SU-DHL-6 (cell line): ENCODE measurements around the gene MZB1.

Source experiments
- H2AFZ ChIP-seq: fragments of 200-600 bp; sonication (generic); 2 replicates; pipeline ENCODE4 v1.6.1; 2014; ENCODE audit warnings: low read depth, mild to moderate bottlenecking, moderate library complexity, mixed read lengths, antibody characterized with exemption, low read length; ENCODE audit not compliant: severe bottlenecking
- H3F3A ChIP-seq: fragments of 200-600 bp; shearing (Covaris generic); 2 replicates; pipeline ENCODE4 v1.6.0; 2016; ENCODE audit warnings: antibody characterized with exemption, mild to moderate bottlenecking; ENCODE audit not compliant: insufficient read depth
- H3K27ac ChIP-seq: fragments of 200-600 bp; sonication (generic); 2 replicates; pipeline ENCODE4 v1.5.1; 2016; ENCODE audit warnings: low read depth, mild to moderate bottlenecking, low read length, moderate library complexity, mixed read lengths
- H3K27me3 ChIP-seq: fragments of 200-600 bp; sonication (generic), shearing (Covaris generic); 2 replicates; pipeline ENCODE4 v1.6.0; 2014; ENCODE audit warnings: mild to moderate bottlenecking, low read length
- H3K36me3 ChIP-seq: fragments of 200-600 bp; sonication (generic); 2 replicates; pipeline ENCODE4 v1.6.1; 2014; ENCODE audit warnings: mild to moderate bottlenecking, low read length, mixed read lengths
- H3K4me2 ChIP-seq: fragments of 300-600, 200-600 bp; shearing (Covaris generic), sonication (generic); 2 replicates; pipeline ENCODE4 v1.6.0; 2014; ENCODE audit warnings: low read length, low read depth, mild to moderate bottlenecking; ENCODE audit not compliant: poor library complexity, severe bottlenecking
- H3K4me3 ChIP-seq: fragments of 200-600 bp; sonication (generic); 2 replicates; pipeline ENCODE4 v1.5.1; 2014; ENCODE audit warnings: antibody characterized with exemption, low read length, mild to moderate bottlenecking, mixed read lengths; ENCODE audit not compliant: insufficient read depth, poor library complexity, severe bottlenecking
- H3K79me2 ChIP-seq: fragments of 200-600 bp; sonication (generic); 2 replicates; pipeline ENCODE4 v1.6.1; 2014; ENCODE audit warnings: mild to moderate bottlenecking, low read length, moderate library complexity; ENCODE audit not compliant: insufficient read depth
- H3K9ac ChIP-seq: fragments of 200-600 bp; sonication (generic); 2 replicates; pipeline ENCODE4 v1.7.0; 2014; ENCODE audit warnings: mild to moderate bottlenecking, low read length
- H3K9me2 ChIP-seq: fragments of 200-600 bp; sonication (generic); replicated peaks from 2 replicates; pipeline ENCODE4 v1.6.1; 2014; ENCODE audit warnings: low read length; ENCODE audit not compliant: insufficient read depth
- H3K9me3 ChIP-seq: fragments of 200-600 bp; sonication (generic); 2 replicates; pipeline ENCODE4 v1.6.1; 2014; ENCODE audit warnings: low read length, mixed read lengths; ENCODE audit not compliant: insufficient read depth
- H4K20me1 ChIP-seq: fragments of 200-600 bp; sonication (generic); 2 replicates; pipeline ENCODE4 v1.6.1; 2014; ENCODE audit warnings: low read depth, mild to moderate bottlenecking, antibody characterized with exemption, low read length, moderate library complexity, mixed read lengths
- CTCF ChIP-seq: fragments of 200-600 bp; sonication (generic); IDR thresholded peaks from one replicate; pipeline ENCODE4 v1.5.1; 2017; ENCODE audit warnings: antibody characterized with exemption, mild to moderate bottlenecking, low read length, moderate library complexity; ENCODE audit not compliant: insufficient read depth, poor library complexity, severe bottlenecking
- EZH2phosphoT487 ChIP-seq: fragments of 200-600 bp; sonication (generic), shearing (Covaris generic); conservative IDR thresholded peaks from 2 replicates; pipeline ENCODE4 v1.6.1; 2018; ENCODE audit warnings: mild to moderate bottlenecking, antibody characterized with exemption, low read length, moderate library complexity, mixed read lengths

MZB1 gene

GRCh38 chr5:139426203-139426885, 36.6 kb upstream of the MZB1 start:
- H3K4me2 ChIP-seq: no peak overlapping the region
- H3F3A ChIP-seq: no peaks in the 10 kb centered on the region
- no peak overlapping the region for H3K9ac ChIP-seq
- H2AFZ ChIP-seq: no peak overlapping the region
- no peaks in the 10 kb centered on the region for H3K36me3 ChIP-seq
- no peak overlapping the region for H3K27ac ChIP-seq
- H3K9me3 ChIP-seq: no peaks in the 10 kb centered on the region
- no peaks in the 10 kb centered on the region for H3K27me3 ChIP-seq
- H3K79me2 ChIP-seq: no peaks in the 10 kb centered on the region
- no peaks in the 10 kb centered on the region for H3K9me2 ChIP-seq
- no peaks in the 10 kb centered on the region for H4K20me1 ChIP-seq
- no peak overlapping the region for H3K4me3 ChIP-seq
- TF ChIP-seq CTCF: no peak
- no peak for TF ChIP-seq EZH2phosphoT487

GRCh38 chr5:139425497-139425896, 35.8 kb upstream of the MZB1 start:
- Histone ChIP-seq H3K27me3 (no peaks in the 10 kb centered on the region), H3F3A (no peaks in the 10 kb centered on the region), H2AFZ (no peak overlapping the region), H3K9me3 (no peaks in the 10 kb centered on the region), H3K36me3 (no peaks in the 10 kb centered on the region), H4K20me1 (no peaks in the 10 kb centered on the region), H3K27ac (no peak overlapping the region), H3K9ac (no peak overlapping the region), H3K79me2 (no peaks in the 10 kb centered on the region), H3K9me2 (no peaks in the 10 kb centered on the region), H3K4me3 (no peak overlapping the region), H3K4me2 (no peak overlapping the region)
- TF ChIP-seq EZH2phosphoT487 (no peak), CTCF (no peak)

GRCh38 chr5:139422307-139422893, 32.7 kb upstream of the MZB1 start:
- Histone ChIP-seq H3K79me2 (no peaks in the 10 kb centered on the region), H3K4me3 (no peak overlapping the region), H3K9ac (no peak overlapping the region), H3K9me2 (no peaks in the 10 kb centered on the region), H2AFZ (no peak overlapping the region), H3K4me2 (no peak overlapping the region), H3K27ac (no peak overlapping the region), H3K36me3 (no peaks in the 10 kb centered on the region), H3K9me3 (no peaks in the 10 kb centered on the region), H4K20me1 (no peaks in the 10 kb centered on the region), H3F3A (no peaks in the 10 kb centered on the region), H3K27me3 (no peaks in the 10 kb centered on the region)
- peak; percentile 87 for TF ChIP-seq CTCF
- no peak for TF ChIP-seq EZH2phosphoT487
